Neuronal stem cell (in vitro differentiated cells): ENCODE results near the gene SUGCT.

Experiments
- DNase-seq: peaks from one replicate; pipeline ENCODE4 v3.0.0-alpha.2; 2013; ENCODE audit warnings: low spot score
- H2AFZ ChIP-seq: one replicate; pipeline ENCODE4 v1.6.1; 2013; ENCODE audit warnings: mild to moderate bottlenecking, low read length, inconsistent platforms
- H2AK5ac ChIP-seq: 2 replicates; pipeline ENCODE4 v1.6.1; 2013; ENCODE audit warnings: low read depth, mild to moderate bottlenecking, inconsistent platforms, low read length, moderate library complexity, mixed read lengths
- H2BK120ac ChIP-seq: 2 replicates; pipeline ENCODE4 v1.6.1; 2013; ENCODE audit warnings: low read depth, mild to moderate bottlenecking, inconsistent platforms, low read length, moderate library complexity, mixed read lengths
- H2BK12ac ChIP-seq: one replicate; pipeline ENCODE4 v1.6.1; 2013; ENCODE audit warnings: low read length, inconsistent platforms
- H2BK15ac ChIP-seq: 2 replicates; pipeline ENCODE4 v1.6.1; 2013; ENCODE audit warnings: mild to moderate bottlenecking, low read length, inconsistent platforms, mixed read lengths
- H2BK5ac ChIP-seq: one replicate; pipeline ENCODE4 v1.6.1; 2013; ENCODE audit warnings: inconsistent platforms, mild to moderate bottlenecking, low read length, moderate library complexity
- H3K14ac ChIP-seq: one replicate; pipeline ENCODE4 v1.6.1; 2013; ENCODE audit warnings: low read length, inconsistent platforms
- H3K18ac ChIP-seq: 2 replicates; pipeline ENCODE4 v1.6.1; 2013; ENCODE audit warnings: low read length, inconsistent platforms
- H3K23ac ChIP-seq: 2 replicates; pipeline ENCODE4 v1.6.1; 2013; ENCODE audit warnings: low read depth, mild to moderate bottlenecking, mixed read lengths, low read length, inconsistent platforms; ENCODE audit not compliant: poor library complexity
- H3K27ac ChIP-seq: replicated peaks from 3 replicates; pipeline ENCODE4 v1.5.1; 2013; ENCODE audit warnings: low read length, inconsistent platforms
- H3K27me3 ChIP-seq, 3 experiments: 2 replicates each; pipeline ENCODE4 v1.6.1; 2013; ENCODE audit warnings: low read length in 3 of 3, mild to moderate bottlenecking in 2 of 3, inconsistent platforms in 1 of 3, low read depth in 1 of 3, mixed read lengths in 1 of 3, moderate library complexity in 1 of 3; ENCODE audit not compliant: control insufficient read depth in 3 of 3, insufficient read depth in 3 of 3
- H3K36me3 ChIP-seq, 2 donors: replicated peaks in 1 of 2; 2 replicates each; pipeline ENCODE4 v1.6.1; 2013; ENCODE audit warnings: low read length in 2 of 2; ENCODE audit not compliant: control insufficient read depth in 2 of 2, insufficient read depth in 2 of 2
- H3K4ac ChIP-seq: 2 replicates; pipeline ENCODE4 v1.6.1; 2013; ENCODE audit warnings: inconsistent platforms, mild to moderate bottlenecking, low read length, moderate library complexity
- H3K4me1 ChIP-seq, 2 donors: 1 replicate in 1 of 2; 2 replicates in 1 of 2; pipeline ENCODE4 v1.6.1; 2013; ENCODE audit warnings: low read length in 2 of 2, low read depth in 1 of 2; ENCODE audit not compliant: control insufficient read depth in 2 of 2, insufficient read depth in 1 of 2
- H3K4me2 ChIP-seq: one replicate; pipeline ENCODE4 v1.6.1; 2013; ENCODE audit warnings: mild to moderate bottlenecking, low read length, inconsistent platforms; ENCODE audit not compliant: insufficient read depth, poor library complexity, severe bottlenecking
- H3K4me3 ChIP-seq, 2 donors: 2 replicates each; pipeline ENCODE4 v1.5.1; 2013; ENCODE audit warnings: low read length in 2 of 2, mild to moderate bottlenecking in 2 of 2, inconsistent platforms in 1 of 2, moderate library complexity in 1 of 2
- H3K79me1 ChIP-seq: one replicate; pipeline ENCODE4 v1.6.1; 2013; ENCODE audit warnings: low read depth, mild to moderate bottlenecking, inconsistent platforms, low read length, moderate library complexity
- H3K9ac ChIP-seq: one replicate; pipeline ENCODE4 v1.6.1; 2013; ENCODE audit warnings: mild to moderate bottlenecking, low read depth, low read length, inconsistent platforms; ENCODE audit not compliant: poor library complexity
- H3K9me3 ChIP-seq, 2 donors: replicated peaks in 1 of 2; 2 replicates each; pipeline versions ENCODE3 to v1.6.1; 2013; ENCODE audit warnings: low read length in 2 of 2, mild to moderate bottlenecking in 2 of 2, inconsistent platforms in 1 of 2, low read depth in 1 of 2, mixed read lengths in 1 of 2, moderate library complexity in 1 of 2; ENCODE audit not compliant: control insufficient read depth in 2 of 2, insufficient read depth in 1 of 2
- H4K8ac ChIP-seq: one replicate; pipeline ENCODE4 v1.6.1; 2013; ENCODE audit warnings: low read depth, mild to moderate bottlenecking, inconsistent platforms, low read length, moderate library complexity
- H4K91ac ChIP-seq: one replicate; pipeline ENCODE4 v1.6.1; 2013; ENCODE audit warnings: low read length, low read depth, mild to moderate bottlenecking, inconsistent platforms; ENCODE audit not compliant: poor library complexity
- WGBS, 2 donors: extraction: QIAGEN DNeasy Blood & Tissue Kit; methylation state at CpG; one replicate each; pipeline ENCODE4 v1.1.7; 2013; ENCODE audit warnings: missing lambda C conversion rate in 2 of 2, mixed read lengths in 1 of 2; ENCODE audit not compliant: insufficient read length in 2 of 2, insufficient replicate concordance in 1 of 2; ENCODE audit errors: extremely low coverage in 2 of 2; 5-methylcytosine and 5-hydroxymethylcytosine counted together

SUGCT gene

DNA sequence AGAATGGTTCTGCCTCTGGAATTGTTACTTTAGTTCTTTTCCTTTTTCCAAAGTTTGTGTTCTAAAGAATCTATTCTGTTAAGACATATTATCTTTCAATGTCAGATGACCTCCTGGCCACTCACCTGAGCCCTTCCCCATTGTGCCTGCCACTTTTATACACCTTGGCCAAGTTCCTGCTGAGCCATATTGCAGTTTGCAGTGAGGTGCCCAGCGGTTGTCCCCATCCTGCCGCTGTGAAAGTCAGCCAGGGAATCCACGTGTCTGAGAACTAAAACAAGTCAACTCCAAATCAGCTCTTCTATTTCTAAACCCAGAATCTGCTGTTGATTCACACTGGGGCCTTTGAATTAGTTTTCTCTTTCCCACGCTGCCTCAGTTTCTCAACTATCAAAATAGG is 641.1 kb downstream of the SUGCT start:
- Histone ChIP-seq H3K27me3 (no peaks in the 10 kb centered on the region), H3K27ac (no peak overlapping the region), H4K91ac (no peak overlapping the region), H3K4ac (no peak overlapping the region), H3K4me1 (peaks cover 0 to 3% of the 10 kb centered on the region in 2 donors), H2BK12ac (no peak overlapping the region), H2BK5ac (no peak overlapping the region), H3K4me2 (no peak overlapping the region), H3K79me1 (no peaks in the 10 kb centered on the region), H3K14ac (no peak overlapping the region), H2BK120ac (no peak overlapping the region), H3K4me3 (peak overlapping the region in 1 of 2 donors; percentile 55), H2AFZ (no peak overlapping the region), H2BK15ac (no peak overlapping the region), H3K23ac (no peak overlapping the region), H3K36me3 (no peaks in the 10 kb centered on the region), H3K9ac (no peak overlapping the region), H3K18ac (no peak overlapping the region), H3K9me3 (no peaks in the 10 kb centered on the region), H2AK5ac (no peak overlapping the region), H4K8ac (no peak overlapping the region)
- no CpG with 5 or more reads among the region's 4 CpGs for WGBS, 2 donors
- DNase-seq: no peak

- no peak overlapping the region for H2BK5ac ChIP-seq
- no CpG with 5 or more reads among the region's 5 CpGs for WGBS, 2 donors
Measured at GRCh38 chr7:40777730-40778312, 643.0 kb downstream of the SUGCT start.

DNA sequence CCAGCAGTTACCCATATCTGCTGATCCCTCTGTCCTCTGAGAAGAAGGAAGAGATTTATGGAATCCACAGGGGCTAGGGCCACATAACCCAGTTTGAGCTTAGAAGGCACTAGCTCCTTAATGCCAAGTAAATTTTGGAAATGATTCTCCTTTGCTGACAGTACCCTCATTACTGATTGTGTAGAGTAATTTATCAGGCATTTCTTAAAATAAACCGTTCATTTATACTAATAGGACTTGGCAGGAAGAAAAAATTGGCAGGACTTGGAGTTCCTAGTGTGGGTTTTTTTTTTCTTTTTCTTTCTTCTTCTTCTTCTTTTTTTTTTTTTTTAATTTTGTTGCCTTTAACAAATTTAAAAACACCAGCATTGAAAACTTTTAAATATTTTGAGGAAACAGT is 645.7 kb downstream of the SUGCT start:
- no peak overlapping the region for H3K9ac ChIP-seq
- no CpG with 5 or more reads among the region's 1 CpG for WGBS, 2 donors

More at GRCh38 chr7:40777730-40778312, 643.0 kb downstream of the SUGCT start:
- H2BK120ac ChIP-seq: no peak overlapping the region
- H3K9me3 ChIP-seq: no peaks in the 10 kb centered on the region
- no peak overlapping the region for H2AFZ ChIP-seq
- no peaks in the 10 kb centered on the region for H3K27me3 ChIP-seq
- H4K8ac ChIP-seq: no peak overlapping the region
- no peak overlapping the region for H4K91ac ChIP-seq
- H3K23ac ChIP-seq: no peak overlapping the region
- no peak overlapping the region for H2BK12ac ChIP-seq
- no peaks in the 10 kb centered on the region for H3K79me1 ChIP-seq
- no peak overlapping the region for H3K9ac ChIP-seq
- no peak overlapping the region for H2BK15ac ChIP-seq
- no peak overlapping the region for H3K4ac ChIP-seq
- H3K4me2 ChIP-seq: no peak overlapping the region
- no peak overlapping the region for H3K14ac ChIP-seq
- H3K27ac ChIP-seq: no peak overlapping the region
- no peak for DNase-seq
- H3K4me1 ChIP-seq: peaks cover 0 to 3% of the 10 kb centered on the region in 2 donors
- H3K4me3 ChIP-seq: peak overlapping the region in 1 of 2 donors; percentile 58
- H2AK5ac ChIP-seq: no peak overlapping the region
- no peaks in the 10 kb centered on the region for H3K36me3 ChIP-seq
- H3K18ac ChIP-seq: no peak overlapping the region

DNA sequence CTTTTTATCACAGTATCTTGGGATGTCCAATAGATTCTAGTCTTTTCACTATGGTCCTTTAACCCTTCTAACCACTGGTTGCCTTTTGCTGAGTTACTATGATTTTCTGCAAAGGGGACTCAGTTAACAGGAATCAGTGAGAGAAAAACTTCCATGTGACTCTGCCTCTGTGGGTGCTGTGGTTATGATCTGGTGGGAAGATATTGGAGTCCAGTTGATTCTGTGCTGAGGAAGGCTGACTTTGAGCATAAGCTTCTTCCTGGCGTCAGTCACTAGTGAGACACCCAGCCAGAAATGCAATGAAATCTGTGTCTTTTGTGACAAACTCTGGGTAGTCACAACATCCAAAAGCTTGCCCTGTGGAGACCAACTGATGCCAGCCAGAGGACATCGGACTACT is 648.0 kb downstream of the SUGCT start:
- H3K27ac ChIP-seq: no peak overlapping the region
- no peak overlapping the region for H2BK5ac ChIP-seq
- H3K9me3 ChIP-seq: no peaks in the 10 kb centered on the region
- H3K4me3 ChIP-seq: no peak overlapping the region
- H3K23ac ChIP-seq: no peak overlapping the region
- peaks cover 0 to 1% of the 10 kb centered on the region in 2 donors for H3K4me1 ChIP-seq
- no peak overlapping the region for H2BK120ac ChIP-seq
- H2BK15ac ChIP-seq: no peak overlapping the region
- H4K8ac ChIP-seq: no peak overlapping the region
- no peak overlapping the region for H3K14ac ChIP-seq
- WGBS, 2 donors: no CpG with 5 or more reads among the region's 2 CpGs
- H4K91ac ChIP-seq: no peak overlapping the region
- H3K18ac ChIP-seq: no peak overlapping the region
- no peak overlapping the region for H3K4me2 ChIP-seq
- H3K36me3 ChIP-seq: no peaks in the 10 kb centered on the region
- H2BK12ac ChIP-seq: no peak overlapping the region
- no peak overlapping the region for H3K4ac ChIP-seq
- DNase-seq: no peak
- H3K9ac ChIP-seq: no peak overlapping the region
- no peak overlapping the region for H2AK5ac ChIP-seq
- no peak overlapping the region for H2AFZ ChIP-seq
- no peaks in the 10 kb centered on the region for H3K27me3 ChIP-seq
- no peaks in the 10 kb centered on the region for H3K79me1 ChIP-seq

More for the DNA sequence above, 645.7 kb downstream of the SUGCT start:
- Histone ChIP-seq H3K27me3 (no peaks in the 10 kb centered on the region), H3K36me3 (no peaks in the 10 kb centered on the region), H3K9me3 (no peaks in the 10 kb centered on the region), H2BK120ac (no peak overlapping the region), H3K23ac (no peak overlapping the region), H2BK5ac (no peak overlapping the region), H3K4me3 (no peak overlapping the region), H3K27ac (no peak overlapping the region), H3K18ac (no peak overlapping the region), H3K79me1 (no peaks in the 10 kb centered on the region), H2BK12ac (no peak overlapping the region), H3K4ac (no peak overlapping the region), H2AFZ (no peak overlapping the region), H4K8ac (no peak overlapping the region), H4K91ac (no peak overlapping the region), H3K4me1 (peaks cover 0 to 3% of the 10 kb centered on the region in 2 donors), H2AK5ac (no peak overlapping the region), H3K14ac (no peak overlapping the region), H2BK15ac (no peak overlapping the region), H3K4me2 (no peak overlapping the region)
- no peak for DNase-seq
